HEK293T (cell line): ENCODE measurements around the gene MZT2B.
"Not testable (repeated sequence)": the region's sequence is repeated elsewhere in the genome, so short reads cannot be mapped to it uniquely, and the experiment has no call there.

Source experiments
- CTCF ChIA-PET: fragments of 350-600 bp; formaldehyde crosslinking; extraction: SDS; loops from one replicate; lab custom pipeline; 2021; ENCODE audit warnings: antibody characterized with exemption, inconsistent platforms; lab: Yijun Ruan, JAX
- POLR2A ChIA-PET: fragments of 350-600 bp; formaldehyde crosslinking; extraction: SDS; loops from one replicate; lab custom pipeline; 2020; ENCODE audit warnings: antibody characterized with exemption, inconsistent platforms; lab: Yijun Ruan, JAX
- DNase-seq: peaks from one replicate; pipeline ENCODE4 v3.0.0; 2012; ENCODE audit warnings: mixed read lengths; ENCODE audit errors: extremely low spot score
- BHLHE40 ChIP-seq: fragments of 450-650 bp; IDR thresholded peaks from 2 replicates; pipeline ENCODE4 v1.6.1; 2016; ENCODE audit warnings: mild to moderate bottlenecking, moderate library complexity, borderline replicate concordance
- CTBP1 ChIP-seq: fragments of 450-650 bp; IDR thresholded peaks from 2 replicates; pipeline ENCODE4 v1.6.1; 2016; ENCODE audit warnings: borderline replicate concordance
- ELF4 ChIP-seq: fragments of 450-650 bp; IDR thresholded peaks from 2 replicates; pipeline ENCODE4 v1.6.1; 2017; ENCODE audit warnings: antibody characterized with exemption
- FOXA1 ChIP-seq: fragments of 450-650 bp; IDR thresholded peaks from 2 replicates; pipeline ENCODE4 v1.6.1; 2016; ENCODE audit warnings: mild to moderate bottlenecking
- FOXK2 ChIP-seq: fragments of 450-650 bp; IDR thresholded peaks from 2 replicates; pipeline ENCODE4 v1.6.1; 2016; ENCODE audit warnings: mild to moderate bottlenecking
- FOXM1 ChIP-seq: fragments of 450-650 bp; IDR thresholded peaks from 2 replicates; pipeline ENCODE4 v1.6.1; 2017; ENCODE audit warnings: mild to moderate bottlenecking, borderline replicate concordance
- HDGF ChIP-seq: fragments of 450-650 bp; IDR thresholded peaks from 2 replicates; pipeline ENCODE4 v1.6.1; 2017; ENCODE audit warnings: antibody characterized with exemption, borderline replicate concordance
- L3MBTL2 ChIP-seq: fragments of 450-650 bp; conservative IDR thresholded peaks from 2 replicates; pipeline ENCODE4 v1.6.1; 2016; ENCODE audit warnings: mild to moderate bottlenecking
- LEF1 ChIP-seq: fragments of 450-650 bp; IDR thresholded peaks from 2 replicates; pipeline ENCODE4 v1.6.1; 2017; ENCODE audit warnings: mild to moderate bottlenecking, borderline replicate concordance
- NFRKB ChIP-seq: fragments of 450-650 bp; IDR thresholded peaks from 2 replicates; pipeline ENCODE4 v1.6.1; 2016; ENCODE audit warnings: mild to moderate bottlenecking, moderate library complexity
- PKNOX1 ChIP-seq: fragments of 450-650 bp; IDR thresholded peaks from 2 replicates; pipeline ENCODE4 v1.6.1; 2016
- SP1 ChIP-seq: fragments of 450-650 bp; IDR thresholded peaks from 2 replicates; pipeline ENCODE4 v1.6.1; 2017
- SUZ12 ChIP-seq: fragments of 450-650 bp; IDR thresholded peaks from 2 replicates; pipeline ENCODE4 v1.6.1; 2016; ENCODE audit warnings: mild to moderate bottlenecking
- TARDBP ChIP-seq: fragments of 450-650 bp; IDR thresholded peaks from 2 replicates; pipeline ENCODE4 v1.6.1; 2016
- ZNF384 ChIP-seq: fragments of 450-650 bp; IDR thresholded peaks from 2 replicates; pipeline ENCODE4 v1.6.1; 2016

The MZT2B gene

GRCh38 chr2:130190237-130190636 lies 8.2 kb downstream of the MZT2B start:
- ChIA-PET CTCF (no interaction called here), POLR2A (no interaction called here)
- DNase-seq = no peak
- TF ChIP-seq TARDBP (no peak), NFRKB (no peak), FOXK2 (no peak), SUZ12 (no peak), FOXA1 (no peak), L3MBTL2 (no peak), CTBP1 (no peak)

- CTCF ChIA-PET, DNase-seq, POLR2A ChIA-PET: not testable (repeated sequence)
Observed at GRCh38 chr2:130191319-130191718, 9.3 kb downstream of the MZT2B start.

- CTCF ChIA-PET, DNase-seq, POLR2A ChIA-PET: not testable (repeated sequence)
Observed at GRCh38 chr2:130192451-130192850, 10.4 kb downstream of the MZT2B start.

DNA sequence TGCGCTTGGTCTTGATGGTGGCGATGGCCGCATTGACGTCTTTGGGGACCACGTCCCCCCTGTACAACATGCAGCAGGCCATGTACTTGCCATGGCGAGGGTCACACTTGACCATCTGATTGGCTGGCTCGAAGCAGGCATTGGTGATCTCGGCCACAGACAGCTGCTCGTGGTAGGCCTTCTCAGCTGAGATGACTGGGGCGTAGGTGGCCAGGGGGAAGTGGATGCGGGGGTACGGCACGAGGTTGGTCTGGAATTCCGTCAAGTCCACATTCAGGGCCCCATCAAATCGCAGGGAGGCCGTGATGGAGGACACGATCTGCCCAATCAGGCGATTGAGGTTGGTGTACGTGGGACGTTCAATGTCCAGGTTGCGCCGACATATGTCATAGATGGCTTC lies 11.8 kb downstream of the MZT2B start:
- POLR2A ChIA-PET, DNase-seq, CTCF ChIA-PET: not testable (repeated sequence)

- POLR2A ChIA-PET, CTCF ChIA-PET, DNase-seq: not testable (repeated sequence)
Observed at GRCh38 chr2:130195089-130195635, 13.1 kb downstream of the MZT2B start.

DNA sequence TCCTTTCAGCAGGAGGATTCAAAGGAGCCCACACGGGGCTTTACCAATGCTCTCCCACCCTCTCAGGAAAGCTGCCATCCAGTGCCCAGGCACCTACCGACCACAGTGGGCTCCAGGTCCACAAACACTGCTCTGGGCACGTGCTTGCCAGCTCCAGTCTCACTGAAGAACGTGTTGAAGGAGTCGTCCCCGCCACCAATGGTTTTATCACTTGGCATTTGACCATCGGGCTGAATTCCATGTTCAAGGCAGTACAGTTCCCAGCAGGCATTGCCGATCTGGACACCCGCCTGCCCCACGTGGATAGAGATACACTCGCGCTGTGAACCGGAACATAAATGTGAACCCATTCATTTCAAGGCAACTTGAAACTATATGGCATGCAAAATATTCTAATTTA lies 14.0 kb downstream of the MZT2B start:
- CTCF ChIA-PET, POLR2A ChIA-PET, DNase-seq: not testable (repeated sequence)

DNA sequence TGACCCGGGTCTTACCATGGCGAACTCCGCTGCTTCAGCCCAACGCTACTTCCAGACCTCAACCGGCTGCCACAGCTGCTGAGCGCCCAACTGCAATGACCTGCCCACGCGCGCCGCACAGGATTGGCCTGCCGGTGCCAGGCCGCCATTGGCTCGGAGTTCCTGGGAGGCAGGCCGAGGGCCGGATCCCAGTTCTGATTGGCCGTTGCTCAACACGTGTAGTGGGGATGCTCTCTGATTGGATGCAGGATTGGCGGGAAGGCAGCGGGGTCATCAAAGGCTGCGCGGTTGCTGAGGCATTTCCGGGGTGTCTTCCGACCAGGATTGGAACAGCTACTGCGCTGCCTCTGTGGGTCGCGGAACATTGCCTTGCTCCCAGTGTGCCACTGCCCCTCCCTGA lies 16.3 kb downstream of the MZT2B start, which contains the start of gene TUBA3E:
Gene TUBA3E (minus strand): TSS at position 97 of the 400 bp plus-strand sequence. CDS start 79 bp downstream, at position 18.
- TF ChIP-seq L3MBTL2 (no peak), NFRKB (no peak), LEF1 (no peak), TARDBP (no peak), BHLHE40 (no peak), CTBP1 (no peak), FOXK2 (no peak), ELF4 (no peak), FOXM1 (no peak), FOXA1 (no peak), PKNOX1 (no peak), ZNF384 (no peak), SP1 (no peak), HDGF (no peak), SUZ12 (no peak)
- CTCF ChIA-PET = no interaction called here
- DNase-seq = no peak
- POLR2A ChIA-PET = no interaction called here

DNA sequence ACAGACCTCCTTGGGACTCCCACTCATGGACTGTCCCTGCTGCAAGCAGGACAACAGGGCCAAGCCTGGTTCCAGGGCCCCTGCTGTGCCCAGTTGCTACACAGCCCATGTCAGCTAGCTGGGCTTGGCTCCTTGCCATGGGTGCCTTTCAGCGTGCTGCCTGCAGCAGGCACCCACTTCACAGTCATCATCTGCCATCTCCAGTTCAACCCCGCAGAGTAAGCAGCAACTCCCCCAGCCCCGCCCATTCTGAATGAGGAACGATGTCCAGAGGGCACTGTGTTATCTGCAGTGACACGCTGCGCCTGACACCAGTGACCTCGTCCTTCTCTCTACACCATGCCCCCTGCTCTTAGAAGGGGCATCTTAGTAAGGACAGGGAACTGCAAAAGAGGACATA lies 20.5 kb downstream of the MZT2B start:
- POLR2A ChIA-PET, DNase-seq, CTCF ChIA-PET: not testable (repeated sequence)

DNA sequence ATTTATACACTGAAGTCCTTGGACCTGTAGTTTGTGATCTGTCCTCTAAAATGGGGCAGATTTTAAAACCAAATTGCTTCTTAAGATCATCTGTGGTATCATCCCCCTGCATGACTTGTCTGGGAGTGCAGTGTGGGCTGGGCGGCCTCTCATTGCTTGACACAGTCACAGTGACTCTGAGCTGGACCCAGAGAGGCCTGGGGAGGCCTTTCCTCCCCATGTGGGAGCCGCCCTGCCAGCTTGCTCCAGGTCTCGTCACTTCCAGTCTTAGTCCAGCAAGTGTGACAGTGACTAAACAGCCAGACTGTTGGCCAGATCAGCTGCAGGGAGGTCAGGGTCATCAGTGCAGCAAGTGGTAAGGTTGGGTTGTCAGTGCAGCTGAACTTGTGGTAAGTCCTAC lies 21.1 kb downstream of the MZT2B start:
- POLR2A ChIA-PET, CTCF ChIA-PET, DNase-seq: not testable (repeated sequence)

GRCh38 chr2:130207051-130207450 lies 25.0 kb downstream of the MZT2B start:
- POLR2A ChIA-PET, CTCF ChIA-PET, DNase-seq: not testable (repeated sequence)

- CTCF ChIA-PET, DNase-seq, POLR2A ChIA-PET: not testable (repeated sequence)
Observed at GRCh38 chr2:130219147-130219546, 37.1 kb downstream of the MZT2B start.

- CTCF ChIA-PET, DNase-seq, POLR2A ChIA-PET: not testable (repeated sequence)
Observed at GRCh38 chr2:130220505-130220904, 38.4 kb downstream of the MZT2B start.

DNA sequence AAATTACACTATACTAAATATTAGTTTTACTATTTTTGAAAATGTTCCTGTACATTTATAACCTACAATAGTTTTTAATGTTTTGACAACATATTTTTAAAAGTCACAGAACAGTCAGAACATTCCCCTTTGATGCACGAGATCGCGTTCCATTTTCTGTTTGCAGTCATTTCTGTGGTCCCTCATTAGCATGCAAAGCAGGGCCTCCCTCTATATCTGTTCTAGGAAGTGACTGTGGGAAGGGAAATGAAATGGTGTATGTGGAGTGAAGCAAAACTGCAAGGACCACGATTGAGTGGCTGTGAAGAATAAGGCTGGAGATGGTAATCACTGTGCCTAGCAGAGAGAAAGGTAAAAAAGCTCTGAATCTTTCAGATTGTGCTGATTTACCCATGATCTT lies 40.5 kb downstream of the MZT2B start:
- DNase-seq, CTCF ChIA-PET, POLR2A ChIA-PET: not testable (repeated sequence)

GRCh38 chr2:130228005-130228404 lies 45.9 kb downstream of the MZT2B start:
- POLR2A ChIA-PET, DNase-seq, CTCF ChIA-PET: not testable (repeated sequence)

GRCh38 chr2:130228467-130229160 lies 46.6 kb downstream of the MZT2B start:
- CTCF ChIA-PET = interaction anchor here (0.6 kb wide), 1 partner anchor 125 kb away, joined by 3 read pairs; no protein-coding TSS in a partner anchor

More at GRCh38 chr2:130228467-130229160, 46.6 kb downstream of the MZT2B start:
- POLR2A ChIA-PET, DNase-seq: not testable (repeated sequence)
